Effector memory CD4-positive, alpha-beta T cell (primary cell): Measurements from ENCODE around the gene ZGPAT.

ENCODE experiments used
- DNase-seq, 3 donors: peaks; one replicate each; pipeline ENCODE4 v3.0.0-alpha.2; 2020
- H3K27ac ChIP-seq: 2 replicates; pipeline ENCODE4 v1.7.0; 2013; ENCODE audit warnings: mild to moderate bottlenecking, low read length, moderate library complexity; ENCODE audit not compliant: insufficient read depth, poor library complexity, severe bottlenecking
- H3K27me3 ChIP-seq: replicated peaks from 2 replicates; pipeline ENCODE4 v1.7.0; 2013; ENCODE audit warnings: mild to moderate bottlenecking, low read length; ENCODE audit not compliant: insufficient read depth, control insufficient read depth, poor library complexity, severe bottlenecking
- H3K36me3 ChIP-seq: 2 replicates; pipeline ENCODE4 v1.7.0; 2013; ENCODE audit warnings: mild to moderate bottlenecking, low read length, moderate library complexity; ENCODE audit not compliant: control insufficient read depth, insufficient read depth
- H3K4me1 ChIP-seq: 2 replicates; pipeline ENCODE4 v1.7.0; 2013; ENCODE audit warnings: low read length, mild to moderate bottlenecking; ENCODE audit not compliant: control insufficient read depth, insufficient read depth, poor library complexity, severe bottlenecking
- H3K4me3 ChIP-seq: 2 replicates; pipeline ENCODE4 v1.7.0; 2013; ENCODE audit warnings: low read length, low read depth, mild to moderate bottlenecking; ENCODE audit not compliant: insufficient read depth, poor library complexity, severe bottlenecking
- H3K9me3 ChIP-seq: 2 replicates; pipeline ENCODE4 v1.7.0; 2013; ENCODE audit warnings: mild to moderate bottlenecking, low read length, moderate library complexity; ENCODE audit not compliant: control insufficient read depth

Gene ZGPAT

DNA sequence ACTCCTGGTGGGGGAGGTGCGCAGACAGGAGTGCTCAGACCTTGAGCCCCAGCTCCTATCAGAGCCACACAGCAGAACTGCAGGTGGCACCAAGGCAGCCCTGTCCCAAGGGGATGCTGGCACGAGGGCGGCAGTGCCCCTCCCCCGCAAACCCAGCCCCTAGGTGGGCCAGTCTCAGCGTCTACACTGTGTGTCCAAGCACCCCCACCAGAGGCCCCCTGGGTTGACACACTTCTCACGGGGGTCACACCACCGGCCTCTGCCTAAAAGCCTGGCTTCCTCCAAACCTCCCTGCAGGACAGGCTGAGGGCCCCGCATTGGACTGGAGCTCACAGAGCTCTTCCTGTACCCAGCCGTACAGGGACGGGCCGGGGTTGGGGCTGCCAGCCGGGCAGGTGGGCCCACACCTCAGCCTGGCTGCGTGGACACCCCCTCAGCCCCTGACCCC is 39.8 kb downstream of the ZGPAT start:
- Histone ChIP-seq H3K36me3 (peaks cover 9% of the 10 kb centered on the region), H3K27me3 (no peaks in the 10 kb centered on the region), H3K9me3 (no peaks in the 10 kb centered on the region), H3K4me3 (no peak overlapping the region), H3K4me1 (peaks cover 24% of the 10 kb centered on the region), H3K27ac (no peak overlapping the region)
- DNase-seq = no peak

DNA sequence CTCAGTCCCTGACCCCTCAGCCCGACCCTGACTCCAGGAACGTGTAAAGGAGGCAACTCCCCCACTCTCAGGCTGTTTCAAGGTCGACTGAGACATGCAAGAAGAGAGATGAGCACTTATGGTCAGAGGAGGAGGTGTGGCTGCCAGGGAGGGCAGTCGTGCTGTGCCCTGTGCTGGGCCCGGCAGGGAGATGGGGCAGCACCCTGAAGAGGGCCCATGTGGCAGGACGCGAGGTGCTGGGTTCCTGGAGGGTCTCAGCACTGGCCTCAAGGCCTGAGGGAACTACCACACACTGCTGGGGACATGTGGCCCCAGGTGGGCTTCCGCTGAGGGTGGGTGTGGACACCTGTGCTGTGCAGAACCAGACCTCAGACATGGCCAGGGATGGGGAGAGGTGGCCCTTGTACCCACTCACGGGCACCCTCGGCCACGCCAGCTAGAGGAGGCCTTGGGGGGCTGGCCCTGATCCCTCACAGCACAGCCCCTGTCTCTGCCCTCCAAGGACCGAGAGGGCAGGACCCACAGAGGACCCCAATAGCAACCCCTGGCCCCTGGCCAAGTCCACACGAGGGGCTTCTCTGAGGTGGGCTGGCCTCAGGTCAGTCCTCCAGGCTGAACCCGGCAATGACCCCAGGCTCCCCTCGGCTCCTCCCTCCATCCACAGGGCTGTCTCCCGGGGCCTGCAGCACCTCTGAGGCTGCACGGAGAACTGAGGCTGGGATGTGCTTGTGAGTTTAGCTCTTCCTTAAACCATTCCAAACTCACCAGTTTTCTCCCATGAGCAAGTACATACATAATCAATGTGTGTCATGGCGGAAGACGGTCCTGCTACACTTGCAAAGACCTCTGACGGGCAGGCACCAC is 40.5 kb downstream of the ZGPAT start:
- peaks cover 3% of the 10 kb centered on the region for H3K36me3 ChIP-seq
- no peaks in the 10 kb centered on the region for H3K9me3 ChIP-seq
- no peak for DNase-seq
- H3K27me3 ChIP-seq = no peaks in the 10 kb centered on the region
- H3K4me3 ChIP-seq = no peak overlapping the region
- H3K27ac ChIP-seq = no peak overlapping the region
- H3K4me1 ChIP-seq = peaks cover 24% of the 10 kb centered on the region

DNA sequence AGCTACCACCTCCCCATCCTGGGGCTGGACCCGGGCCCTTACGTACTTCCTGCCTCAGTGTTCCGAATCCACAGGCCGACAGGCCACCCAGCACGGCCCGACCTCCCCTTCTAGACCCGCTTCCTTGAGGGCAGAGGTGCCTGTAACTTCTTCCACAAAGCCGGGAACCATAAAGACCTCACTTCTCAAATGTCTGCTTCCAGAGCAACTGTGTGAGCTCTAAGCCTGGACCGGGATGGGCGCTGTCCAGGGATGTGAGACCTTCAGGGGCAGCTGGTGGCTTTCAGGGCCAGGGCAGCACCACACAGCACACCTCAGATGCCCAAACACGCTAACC is 41.1 kb downstream of the ZGPAT start:
- H3K36me3 ChIP-seq = no peaks in the 10 kb centered on the region
- H3K9me3 ChIP-seq = no peaks in the 10 kb centered on the region
- H3K4me1 ChIP-seq = peaks cover 24% of the 10 kb centered on the region
- no peaks in the 10 kb centered on the region for H3K27me3 ChIP-seq
- no peak overlapping the region for H3K27ac ChIP-seq
- H3K4me3 ChIP-seq = no peak overlapping the region
- DNase-seq = no peak

GRCh38 chr20:63749597-63750508 is 42.0 kb downstream of the ZGPAT start:
- no peaks in the 10 kb centered on the region for H3K9me3 ChIP-seq
- DNase-seq = no peak

GRCh38 chr20:63750807-63751470 is 43.1 kb downstream of the ZGPAT start:
- peak overlapping the region; percentile 19 for H3K4me3 ChIP-seq

More at GRCh38 chr20:63749597-63750508, 42.0 kb downstream of the ZGPAT start:
- Histone ChIP-seq H3K27me3 (no peaks in the 10 kb centered on the region), H3K27ac (no peak overlapping the region), H3K4me1 (peaks cover 24% of the 10 kb centered on the region), H3K4me3 (no peak overlapping the region), H3K36me3 (no peaks in the 10 kb centered on the region)

DNA sequence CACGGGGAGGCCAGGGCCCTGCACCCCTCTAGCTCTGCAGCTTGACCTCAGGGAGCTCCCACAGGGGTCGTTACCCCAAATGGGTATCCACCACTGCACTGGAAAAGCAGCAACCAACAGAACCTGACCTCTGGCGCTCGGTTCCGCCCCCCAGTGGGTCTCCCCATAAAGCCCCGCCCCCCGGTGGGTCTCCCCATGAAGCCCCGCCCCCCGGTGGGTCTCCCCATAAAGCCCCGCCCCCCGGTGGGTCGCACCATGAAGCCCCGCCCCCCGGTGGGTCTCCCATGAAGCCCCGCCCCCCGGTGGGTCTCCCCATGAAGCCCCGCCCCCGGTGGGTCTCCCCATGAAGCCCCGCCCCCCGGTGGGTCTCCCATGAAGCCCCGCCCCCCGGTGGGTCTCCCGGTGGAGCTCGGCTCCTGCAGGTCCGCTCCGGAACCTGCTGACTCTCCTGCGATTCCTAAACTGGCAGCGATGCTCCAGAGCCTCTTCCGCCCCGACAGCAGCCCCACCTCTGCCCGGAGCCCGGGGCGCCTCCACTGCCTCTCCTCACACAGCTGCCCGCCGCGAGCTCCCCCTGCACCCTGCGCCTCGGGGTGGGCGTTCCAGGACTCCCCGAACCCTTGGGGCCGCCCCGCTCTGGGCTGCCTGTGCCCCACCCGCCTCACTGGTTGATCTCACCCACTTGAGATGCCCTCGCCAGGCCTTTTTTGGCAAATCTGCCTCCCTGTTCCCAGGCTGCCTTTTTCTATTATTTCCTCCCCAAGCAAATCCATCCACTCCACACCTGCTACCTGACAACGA is 43.8 kb downstream of the ZGPAT start:
- no peaks in the 10 kb centered on the region for H3K27me3 ChIP-seq
- H3K9me3 ChIP-seq = no peaks in the 10 kb centered on the region
- H3K4me3 ChIP-seq = peak overlapping the region; percentile 19
- peak in 1 of 3 donors; percentile 9 for DNase-seq
- H3K27ac ChIP-seq = peak overlapping the region; percentile 67
- H3K4me1 ChIP-seq = peaks cover 24% of the 10 kb centered on the region
- H3K36me3 ChIP-seq = no peaks in the 10 kb centered on the region

More at GRCh38 chr20:63750807-63751470, 43.1 kb downstream of the ZGPAT start:
- Histone ChIP-seq H3K4me1 (peaks cover 24% of the 10 kb centered on the region), H3K27ac (peak overlapping the region; percentile 67), H3K27me3 (no peaks in the 10 kb centered on the region), H3K9me3 (no peaks in the 10 kb centered on the region), H3K36me3 (no peaks in the 10 kb centered on the region)
- DNase-seq = peak in 2 of 3 donors; percentile 24 to 33

DNA sequence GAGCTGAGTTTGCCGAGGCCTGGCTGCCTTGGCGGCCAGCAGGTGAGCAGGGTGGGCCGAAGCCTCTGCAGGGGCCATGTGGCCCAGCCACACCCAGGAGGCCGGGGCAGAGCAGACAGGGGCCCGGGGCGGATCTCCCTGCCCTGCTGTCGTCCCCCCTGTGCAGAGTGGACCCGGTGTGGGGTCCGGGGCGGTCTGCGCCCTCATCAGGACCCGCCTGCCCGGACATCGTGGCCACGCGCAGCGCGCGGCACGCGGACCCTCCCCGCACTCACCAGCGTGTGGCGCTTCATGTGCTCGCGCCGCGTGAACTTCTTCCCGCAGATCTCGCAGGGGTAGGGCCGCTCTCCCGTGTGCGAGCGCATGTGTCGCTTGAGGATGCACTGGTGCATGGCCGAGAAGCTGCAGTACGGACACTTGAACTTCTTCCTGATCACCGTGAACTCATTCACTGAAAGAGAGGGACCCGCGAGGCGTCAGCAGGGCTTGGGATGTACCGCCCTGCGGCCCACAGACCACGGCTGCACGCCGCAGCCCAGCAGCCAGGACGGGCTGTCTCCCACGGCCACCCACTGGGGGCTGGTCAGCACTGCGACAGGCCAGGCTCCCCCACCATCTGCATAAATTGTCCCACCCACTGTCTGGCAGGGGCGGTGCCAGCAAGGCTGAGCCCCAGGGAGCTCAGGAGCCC is 44.7 kb downstream of the ZGPAT start:
- H3K27ac ChIP-seq = no peak overlapping the region
- H3K36me3 ChIP-seq = no peaks in the 10 kb centered on the region
- no peak overlapping the region for H3K4me3 ChIP-seq
- H3K9me3 ChIP-seq = no peaks in the 10 kb centered on the region
- peaks cover 24% of the 10 kb centered on the region for H3K4me1 ChIP-seq
- no peak for DNase-seq
- no peaks in the 10 kb centered on the region for H3K27me3 ChIP-seq

DNA sequence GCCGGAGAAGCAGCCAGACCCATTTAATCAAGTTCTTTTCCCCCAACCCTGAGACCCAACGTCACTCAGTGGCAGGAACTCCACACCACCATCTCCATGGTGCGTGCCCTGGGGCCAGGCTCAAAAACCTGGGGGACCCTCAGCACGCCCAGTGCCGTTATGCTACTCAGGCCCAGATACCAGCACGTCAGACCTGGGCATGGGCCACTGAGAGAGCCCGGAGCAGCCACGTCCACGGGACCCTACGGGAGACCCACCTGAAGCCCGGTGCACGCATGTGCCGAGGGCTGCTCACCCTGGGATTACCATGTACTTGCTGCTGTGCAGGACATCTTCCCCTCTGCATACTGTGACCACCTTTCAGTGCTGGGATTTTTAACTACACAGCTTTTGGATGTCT is 45.5 kb downstream of the ZGPAT start:
- no peak for DNase-seq
- H3K27me3 ChIP-seq = no peaks in the 10 kb centered on the region
- no peak overlapping the region for H3K27ac ChIP-seq

DNA sequence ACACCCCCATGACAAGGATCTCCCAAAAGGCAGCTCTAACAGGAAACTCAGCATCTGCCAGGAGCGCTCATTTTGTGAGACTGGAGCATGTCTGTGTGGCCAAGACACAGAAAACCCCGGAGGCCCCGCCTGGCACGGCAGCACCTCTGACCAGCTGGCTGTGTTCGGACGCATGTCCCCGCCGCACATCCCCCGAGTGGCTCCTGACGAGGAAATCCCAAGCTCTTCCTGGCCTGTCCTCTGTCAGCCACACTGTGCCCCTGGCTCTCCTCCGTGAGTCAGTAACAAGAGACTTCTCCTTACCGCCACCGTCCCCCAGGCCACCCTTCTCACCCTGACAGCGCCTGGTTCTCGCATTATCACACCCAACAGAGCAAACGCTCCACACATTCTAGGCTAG is 46.2 kb downstream of the ZGPAT start:
- H3K27me3 ChIP-seq = no peaks in the 10 kb centered on the region
- H3K4me3 ChIP-seq = no peak overlapping the region
- DNase-seq = no peak
- H3K4me1 ChIP-seq = peaks cover 24% of the 10 kb centered on the region
- no peaks in the 10 kb centered on the region for H3K9me3 ChIP-seq
- no peaks in the 10 kb centered on the region for H3K36me3 ChIP-seq
- H3K27ac ChIP-seq = no peak overlapping the region

More for the DNA sequence above, 45.5 kb downstream of the ZGPAT start:
- Histone ChIP-seq H3K36me3 (no peaks in the 10 kb centered on the region), H3K9me3 (no peaks in the 10 kb centered on the region), H3K4me3 (no peak overlapping the region), H3K4me1 (peaks cover 24% of the 10 kb centered on the region)
